Measurements from ENCODE around the gene ZBTB21.

ZBTB21 gene

DNA sequence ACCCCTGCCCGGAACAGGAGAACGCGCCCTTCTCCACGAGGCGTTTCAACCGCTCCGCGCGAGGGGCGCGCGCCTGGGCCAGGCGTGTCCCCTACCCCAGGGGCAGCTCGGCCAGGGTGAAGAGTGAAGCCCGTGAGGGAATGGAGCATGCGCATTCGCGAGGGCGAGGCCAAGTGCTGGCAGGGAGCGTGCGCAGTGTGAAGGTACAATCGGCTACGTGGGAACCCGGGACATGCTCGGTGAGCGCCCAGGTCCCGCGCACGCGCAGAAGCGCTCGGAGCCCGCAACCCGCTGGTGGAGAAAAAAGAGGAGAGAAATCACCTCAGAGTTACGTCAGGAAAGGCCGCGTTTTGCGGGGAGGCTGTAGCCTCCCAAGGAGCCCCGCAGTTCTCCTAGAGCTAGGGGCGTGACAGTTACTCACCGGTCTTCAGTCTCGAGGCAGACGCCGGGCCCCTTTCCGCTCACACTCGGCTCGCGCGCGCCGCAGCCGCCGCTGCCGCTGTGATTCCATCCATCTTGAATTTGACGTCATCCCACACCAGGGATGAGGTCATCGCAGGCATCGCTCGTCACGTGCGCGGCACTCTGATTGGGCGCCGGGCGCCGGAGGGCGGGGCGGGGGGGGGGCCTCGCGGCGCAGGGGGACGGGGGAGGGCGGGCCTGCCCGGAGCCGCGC is at the start of gene ZBTB21:
Gene ZBTB21, minus strand, starts transcription at position 530 of the 676 bp plus-strand sequence. CDS start 16,265 bp downstream, outside the sequence.
- peak; percentile 97 for DNase-seq

DNA sequence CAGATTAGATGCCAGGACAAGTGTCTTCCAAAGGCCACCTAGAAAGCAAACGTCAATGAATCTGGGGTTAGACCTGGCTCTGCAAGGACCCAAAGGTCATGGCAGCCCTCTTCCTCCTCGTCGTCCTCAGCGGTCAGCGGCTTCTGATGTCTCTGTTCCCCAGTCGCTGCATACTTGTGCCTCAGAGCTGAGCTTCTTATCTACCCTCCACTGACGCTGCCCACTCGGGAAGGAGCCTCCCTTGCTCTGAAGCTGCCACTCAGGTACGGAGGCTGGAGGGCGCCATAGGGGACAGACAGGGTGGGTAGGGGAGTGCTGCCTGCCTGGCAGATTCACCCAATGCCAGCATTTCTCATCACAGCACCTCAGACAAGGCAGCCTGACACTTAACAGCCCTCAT is 49.6 kb upstream of the ZBTB21 start:
- DNase-seq, result no peak

DNA sequence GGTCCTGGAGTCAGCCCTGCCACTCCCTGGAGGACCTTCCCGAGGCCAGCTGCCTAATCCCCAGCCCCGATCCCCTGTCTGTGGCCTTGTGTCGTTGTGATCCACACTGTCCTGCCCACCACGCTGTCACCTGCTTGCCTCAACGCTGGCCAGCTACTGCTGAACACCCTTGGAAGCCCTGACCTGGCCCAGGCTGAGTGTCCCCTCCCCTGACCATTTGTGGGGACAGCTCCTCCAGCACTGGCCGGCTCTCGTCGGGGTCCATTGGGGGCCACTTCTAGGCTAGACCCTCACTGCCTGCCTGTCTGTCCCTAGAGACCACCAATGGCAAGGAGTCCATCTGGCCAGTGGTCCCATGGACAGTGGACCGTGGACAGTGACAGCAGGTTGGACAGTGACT is 49.0 kb upstream of the ZBTB21 start:
- DNase-seq, result no peak

DNA sequence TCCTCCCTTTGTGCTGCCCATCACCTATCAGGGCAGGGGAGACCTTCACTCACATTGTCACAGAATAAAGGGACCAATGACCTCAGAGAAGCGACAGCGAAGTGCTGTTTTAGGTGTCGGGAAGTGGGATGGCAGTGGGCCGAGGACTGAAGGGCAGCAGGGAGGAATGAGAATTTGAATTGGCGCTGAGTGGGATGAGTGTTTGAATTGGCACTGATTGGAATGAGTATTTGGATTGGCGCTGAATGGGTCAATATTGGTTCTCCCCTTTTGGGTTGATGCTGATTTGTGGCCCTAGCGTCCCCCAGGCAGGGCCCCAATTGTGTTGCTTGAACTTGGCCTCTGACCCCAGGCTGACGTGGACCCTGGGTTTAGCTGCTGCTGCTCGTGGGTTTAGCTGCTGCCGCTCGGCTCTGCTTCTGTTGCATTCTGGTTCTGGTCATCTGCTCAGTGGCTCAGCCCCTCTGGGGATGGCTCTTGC is 48.5 kb upstream of the ZBTB21 start:
- no peak for DNase-seq

DNA sequence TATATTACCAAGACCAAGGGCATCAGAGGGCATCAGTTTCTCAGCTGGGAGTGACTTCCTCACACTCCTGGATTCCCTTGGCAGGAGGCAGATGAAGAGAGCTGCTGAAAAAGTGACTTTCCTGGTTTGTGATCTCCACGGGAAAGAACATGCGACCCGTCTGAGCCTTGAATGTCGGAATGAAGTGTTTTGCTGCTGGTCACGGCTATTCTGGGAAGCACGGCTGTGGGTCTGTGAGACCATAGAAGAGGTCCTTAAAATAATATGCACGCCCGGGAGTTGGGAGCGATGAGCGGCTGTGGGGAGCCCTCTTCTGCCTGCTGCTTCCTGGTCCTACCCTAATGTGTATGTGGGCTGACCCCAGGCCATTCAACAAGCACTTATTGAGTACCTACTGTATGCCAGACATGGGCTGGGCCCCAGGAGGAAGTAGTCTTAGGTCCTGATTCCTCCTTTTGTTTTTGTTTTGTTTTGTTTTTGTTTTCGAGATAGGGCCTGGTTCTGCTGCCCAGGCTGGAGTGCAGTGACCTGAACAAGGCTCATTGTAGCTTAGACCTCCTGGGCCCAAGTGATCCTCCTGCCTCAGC is 47.8 kb upstream of the ZBTB21 start:
- no peak for DNase-seq

DNA sequence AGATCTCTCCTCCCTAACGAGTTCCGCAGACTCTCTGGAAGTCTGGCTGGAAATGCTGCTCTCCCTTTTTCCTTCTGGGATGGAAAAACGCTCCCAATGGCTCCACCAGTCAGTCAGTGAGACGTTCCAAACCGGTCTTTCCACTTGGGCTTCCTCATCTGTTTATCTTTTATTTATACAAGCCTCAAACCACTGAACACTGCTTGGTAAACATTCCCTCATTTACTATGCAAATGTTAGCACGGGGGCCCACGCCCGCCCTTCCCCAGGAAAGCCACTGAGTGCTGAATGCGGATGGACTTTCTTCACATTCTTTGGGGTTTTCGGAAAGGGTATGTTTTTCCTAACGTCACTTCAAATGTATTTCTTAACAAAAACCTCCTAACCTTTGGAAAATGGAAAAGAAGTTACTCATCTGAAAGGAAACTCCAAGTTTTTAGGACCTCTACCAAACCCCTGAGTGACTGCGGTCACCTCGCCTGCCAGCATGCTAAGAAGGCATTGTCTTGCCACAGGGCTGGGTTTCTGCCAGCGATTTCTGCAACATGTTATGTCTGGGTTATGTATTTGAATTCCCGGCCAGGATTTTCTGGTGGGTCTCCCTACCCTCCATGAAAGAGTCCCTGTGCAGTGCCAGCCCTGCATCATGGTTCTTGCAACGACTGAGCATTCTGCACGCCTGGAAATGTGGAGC is 47.0 kb upstream of the ZBTB21 start:
- peak; percentile 68 for DNase-seq

DNA sequence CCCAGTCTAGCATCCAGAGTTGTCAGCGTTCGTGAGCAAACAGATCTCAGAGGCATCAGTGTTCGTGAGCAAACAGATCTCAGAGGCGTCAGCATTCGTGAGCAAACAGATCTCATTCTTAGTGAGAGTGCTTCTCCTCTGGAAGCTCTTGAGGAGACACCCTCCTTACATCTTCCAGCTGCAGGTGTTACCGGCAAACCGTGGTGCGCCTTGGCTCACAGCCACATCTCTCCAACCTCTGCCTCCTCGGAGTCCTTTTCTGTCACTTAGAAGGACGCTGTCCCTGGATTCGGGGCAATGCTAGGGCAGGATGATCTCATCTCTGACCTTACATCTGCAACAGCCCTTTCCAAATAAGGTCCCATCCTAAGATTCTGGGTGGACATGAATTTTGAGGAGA is 46.3 kb upstream of the ZBTB21 start:
- DNase-seq, result no peak

DNA sequence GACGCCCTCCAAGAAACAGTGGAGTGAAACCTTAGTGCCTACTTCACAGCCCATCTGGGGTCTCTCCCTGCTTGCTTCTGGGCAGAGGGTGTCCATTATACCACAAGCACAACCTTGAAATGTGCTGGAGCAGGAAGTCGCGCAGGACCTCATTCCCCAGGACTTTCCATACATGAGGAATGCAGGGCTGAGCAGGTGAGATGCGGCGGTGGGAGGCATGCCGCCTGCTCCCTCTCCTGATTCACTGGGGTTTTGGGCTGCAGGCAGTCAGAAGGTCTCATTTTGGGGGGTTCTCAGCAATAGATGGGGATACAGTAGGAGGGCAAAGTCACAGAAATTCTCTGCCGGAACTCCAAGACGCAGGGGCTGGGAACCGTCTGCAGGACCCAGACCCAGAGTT is 45.3 kb upstream of the ZBTB21 start:
- no peak for DNase-seq

DNA sequence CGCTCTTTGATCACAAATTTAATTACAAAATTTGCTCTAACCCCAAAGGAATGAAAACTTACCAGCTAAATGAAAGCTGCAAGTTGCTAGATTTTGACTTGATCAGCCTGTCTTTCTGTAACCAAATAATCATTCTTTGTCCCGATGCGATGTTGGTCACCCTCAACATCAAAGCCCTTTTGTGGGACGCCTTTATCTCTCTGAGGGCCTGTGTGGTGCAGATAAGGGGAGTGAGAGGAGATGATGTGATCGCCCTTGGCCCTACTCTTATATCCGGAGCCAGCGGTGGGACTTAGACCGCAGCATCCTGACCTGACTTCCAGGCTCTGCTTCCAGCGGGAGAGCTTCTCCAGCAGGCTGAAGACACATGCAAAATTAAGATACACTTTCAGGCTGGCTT is 41.6 kb upstream of the ZBTB21 start:
- no peak for DNase-seq

DNA sequence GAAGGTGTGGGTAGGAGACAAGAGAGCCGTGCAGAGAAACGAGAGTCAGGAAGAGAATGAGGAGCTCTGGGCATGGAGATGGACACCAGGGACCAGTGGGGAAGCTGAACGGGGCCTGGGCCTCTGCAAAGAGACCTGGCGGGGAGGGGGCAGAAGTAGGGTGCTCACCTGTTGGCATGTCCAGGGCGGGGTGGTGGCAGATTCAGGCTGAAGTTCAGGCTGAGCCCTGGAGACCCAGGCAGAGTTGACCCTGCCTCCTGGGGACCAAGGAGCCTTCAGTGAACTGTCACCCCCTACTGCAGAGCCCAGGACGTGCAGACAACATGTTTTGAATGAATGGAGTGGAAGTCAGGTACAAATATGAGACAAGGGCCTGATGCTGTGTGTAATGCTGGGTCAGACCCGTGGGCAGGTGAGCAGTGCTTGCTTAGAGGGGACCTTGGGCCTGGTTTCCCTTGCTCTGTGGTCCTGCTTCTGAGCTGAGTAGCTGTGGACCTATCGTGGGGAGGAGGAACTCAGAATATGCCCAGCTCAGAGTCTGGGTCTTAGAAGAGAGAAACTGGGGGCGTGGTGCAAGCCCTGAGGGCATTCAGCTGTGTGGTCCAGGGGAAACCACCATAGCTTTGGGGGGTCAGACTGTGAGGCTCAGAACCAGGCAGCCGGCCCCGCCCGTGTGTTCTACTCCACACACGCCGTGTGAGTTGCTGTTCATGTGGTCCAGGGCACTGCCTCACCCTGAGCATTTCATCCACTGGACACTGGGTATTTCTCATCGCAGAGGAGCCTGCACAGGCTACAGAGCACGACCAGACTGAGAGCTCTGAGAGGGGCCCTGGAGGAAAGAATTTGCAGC is 39.6 kb upstream of the ZBTB21 start:
- DNase-seq, result no peak

DNA sequence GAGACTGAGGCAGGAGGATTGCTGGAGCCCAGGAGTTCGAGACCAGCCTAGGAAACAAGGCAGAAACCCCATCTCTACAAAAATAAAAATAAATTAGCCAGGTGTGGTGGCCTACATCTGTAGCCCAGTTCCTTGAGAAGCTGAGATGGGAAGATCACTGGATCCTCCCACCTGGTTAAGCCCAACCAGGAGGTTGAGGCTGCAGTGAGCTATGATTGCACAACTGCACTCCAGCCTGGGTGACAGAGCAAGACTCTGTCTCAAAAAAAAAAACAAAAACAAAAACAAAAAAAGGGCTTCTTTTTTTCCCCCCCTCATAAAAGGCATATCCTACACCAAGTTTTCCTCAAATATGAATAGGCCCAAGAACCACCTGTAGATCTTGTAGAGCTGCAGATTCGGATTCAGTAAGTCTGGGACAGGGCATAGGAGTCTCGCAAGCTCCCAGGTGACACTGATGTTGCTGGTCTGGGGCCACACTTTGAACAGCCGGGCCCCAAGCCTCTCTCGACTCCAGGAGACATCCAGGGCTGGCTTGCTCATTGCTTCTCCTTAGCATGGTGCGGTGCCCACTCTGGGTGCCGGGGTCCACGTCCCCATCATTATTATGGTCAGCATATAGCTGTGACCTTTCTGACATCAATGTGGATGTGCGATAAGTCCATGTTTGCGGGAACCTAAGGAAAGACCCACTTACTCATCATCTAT is 38.9 kb upstream of the ZBTB21 start:
- DNase-seq, result no peak

DNA sequence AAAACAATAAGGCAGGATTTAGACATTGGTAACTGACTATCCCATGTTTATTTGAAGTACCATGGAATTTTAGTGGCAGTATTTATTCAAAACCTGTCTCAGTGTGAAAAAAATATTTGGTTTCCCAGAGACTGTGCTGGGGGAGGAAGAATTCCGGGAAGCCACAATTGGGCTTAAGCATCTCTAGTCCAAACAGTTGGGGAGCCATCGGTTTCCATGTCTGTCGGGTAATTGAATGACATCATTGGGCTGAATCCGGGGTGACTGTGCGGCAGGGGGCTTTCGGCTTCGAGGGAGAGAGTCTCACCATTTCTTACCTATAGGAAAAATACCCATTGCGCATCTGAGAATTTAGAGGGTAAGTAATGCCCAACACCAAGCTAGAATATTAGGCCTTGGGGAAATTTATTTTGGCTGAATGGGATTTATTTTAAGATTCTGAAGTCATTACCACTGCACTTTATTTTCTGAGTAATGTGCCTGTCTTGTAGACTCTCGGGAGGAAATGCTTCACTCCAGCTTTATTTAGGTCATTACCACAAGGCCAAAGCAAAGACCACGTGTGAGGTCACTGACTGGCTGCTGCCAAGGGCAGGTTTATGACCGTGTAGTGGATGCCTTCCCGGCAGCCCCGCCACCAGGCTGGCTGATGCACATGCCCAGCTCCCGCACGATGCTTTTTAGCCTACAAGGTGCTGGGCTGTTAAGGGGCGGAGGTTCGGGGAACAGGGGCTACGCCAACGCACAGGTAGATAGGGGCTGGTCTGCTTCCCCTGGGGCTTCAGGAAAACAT is 37.9 kb upstream of the ZBTB21 start:
- DNase-seq, result peak; percentile 95

DNA sequence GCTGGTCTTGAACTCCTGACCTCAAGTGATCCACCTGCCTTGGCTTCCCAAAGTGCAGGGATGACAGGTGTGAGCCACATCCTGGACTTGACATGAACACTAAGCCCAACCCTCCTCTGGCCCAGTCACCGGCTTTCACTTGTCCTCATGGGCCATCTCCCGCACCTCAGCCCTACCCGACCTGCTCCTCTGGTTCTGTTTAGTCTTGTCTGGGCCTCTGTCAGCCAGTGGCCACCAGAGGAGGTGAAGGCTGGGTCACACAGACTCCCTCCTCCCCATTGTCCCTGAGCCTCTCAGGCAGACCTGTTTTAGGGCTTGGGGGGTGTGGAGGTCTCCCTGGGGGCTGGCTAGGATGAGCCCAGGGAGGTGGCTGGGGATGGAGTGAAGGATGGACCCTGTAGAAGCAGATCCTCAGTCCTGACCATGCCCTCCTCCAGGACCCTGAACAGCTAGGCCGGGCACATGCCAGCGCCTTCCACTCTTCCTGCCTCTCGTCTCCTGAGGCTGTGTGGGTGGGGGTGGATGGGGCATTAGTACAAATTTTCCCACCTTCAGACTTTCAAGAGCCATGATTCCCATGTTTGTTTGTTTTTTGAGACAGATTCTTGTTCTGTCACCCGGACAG is 34.8 kb upstream of the ZBTB21 start:
- DNase-seq, result no peak

DNA sequence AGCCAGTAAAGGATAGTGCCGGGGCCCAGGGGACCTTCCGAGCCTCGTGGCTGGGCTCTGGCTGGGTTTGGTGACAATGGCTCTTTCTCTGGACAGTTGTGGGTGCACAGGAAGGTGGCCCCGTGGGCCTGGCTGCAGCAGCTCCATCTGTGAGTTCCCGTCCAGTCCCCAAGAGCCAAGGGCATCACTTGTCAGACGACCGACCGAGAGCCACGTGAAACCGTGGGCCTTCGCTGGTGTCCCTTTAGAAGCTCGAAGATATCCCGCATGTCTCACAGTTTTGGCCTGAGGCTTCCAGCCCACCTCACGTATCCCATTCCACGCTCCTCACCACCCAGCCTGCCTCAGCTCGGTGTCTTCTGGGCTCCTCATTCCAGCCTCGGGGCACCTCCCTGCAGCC is 33.8 kb upstream of the ZBTB21 start:
- no peak for DNase-seq

DNA sequence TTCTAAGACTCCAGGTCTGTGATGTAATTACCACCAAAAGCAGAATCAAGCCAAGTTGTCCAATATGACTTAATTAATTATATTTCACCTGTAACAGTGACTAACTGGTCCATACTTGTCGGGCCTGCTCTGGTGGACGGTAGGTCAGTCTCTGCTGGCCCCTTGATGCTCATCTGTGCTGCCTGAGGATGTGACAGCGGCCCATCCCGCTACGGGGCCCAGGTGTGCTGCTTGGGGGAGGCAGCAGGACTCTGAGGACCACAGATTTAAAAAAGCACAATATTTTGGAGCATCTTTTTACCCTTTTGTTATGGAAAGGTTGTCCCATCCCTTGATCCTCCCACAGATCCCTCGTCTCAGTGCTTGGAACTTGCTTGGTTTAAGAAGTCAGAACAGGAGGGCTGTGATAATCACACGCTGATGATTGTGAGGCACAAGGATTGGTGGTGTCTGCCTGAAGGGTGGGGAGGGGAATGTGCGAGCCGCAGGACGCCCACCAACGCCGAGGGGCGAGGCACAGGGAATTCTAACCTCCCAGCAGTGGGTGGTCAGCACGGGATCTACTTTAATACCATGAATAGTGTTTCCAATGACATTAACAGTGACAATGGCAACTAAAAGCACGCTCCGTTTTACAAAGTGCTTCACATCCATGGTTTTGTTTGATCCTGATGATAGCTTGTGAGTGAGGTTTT is 33.2 kb upstream of the ZBTB21 start:
- DNase-seq, result no peak

DNA sequence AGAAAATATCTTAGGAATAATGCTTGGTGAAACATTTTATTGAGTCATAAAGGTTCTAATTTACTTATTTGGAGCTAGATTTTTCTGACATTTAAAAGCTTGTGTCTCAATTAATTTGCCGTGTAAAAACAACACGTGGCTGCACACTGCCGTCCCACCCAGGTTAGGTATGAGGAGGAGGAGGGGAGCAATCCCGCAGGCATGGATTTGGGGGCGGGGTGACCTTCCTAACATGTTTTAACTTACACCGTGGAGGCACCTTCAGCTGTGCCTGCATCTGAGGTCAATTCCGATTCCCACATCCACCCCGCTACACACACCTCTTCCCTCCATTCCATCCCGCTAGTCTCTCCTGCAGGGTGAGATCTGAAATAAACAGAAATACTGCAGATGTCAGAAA is 32.5 kb upstream of the ZBTB21 start:
- DNase-seq, result no peak

DNA sequence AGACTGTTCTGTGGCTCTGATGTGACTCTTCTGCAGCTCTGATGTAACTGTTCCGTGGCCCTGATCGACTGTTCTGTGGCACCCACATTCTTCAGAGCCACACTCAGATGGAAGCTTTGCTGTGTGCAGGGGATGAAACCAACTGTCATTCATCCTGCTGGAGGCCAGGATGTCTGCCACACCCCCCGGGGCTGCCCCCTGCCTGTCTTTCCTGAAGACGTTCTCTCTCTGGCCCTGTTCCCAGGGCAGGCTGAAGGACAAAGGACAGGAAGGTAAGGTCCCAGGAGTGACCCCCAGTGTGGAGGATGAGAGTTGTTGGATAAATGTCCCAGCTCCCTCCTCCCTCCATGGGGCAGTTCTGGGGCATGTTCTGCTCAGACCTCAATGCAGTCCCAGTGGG is 31.6 kb upstream of the ZBTB21 start:
- DNase-seq, result no peak

DNA sequence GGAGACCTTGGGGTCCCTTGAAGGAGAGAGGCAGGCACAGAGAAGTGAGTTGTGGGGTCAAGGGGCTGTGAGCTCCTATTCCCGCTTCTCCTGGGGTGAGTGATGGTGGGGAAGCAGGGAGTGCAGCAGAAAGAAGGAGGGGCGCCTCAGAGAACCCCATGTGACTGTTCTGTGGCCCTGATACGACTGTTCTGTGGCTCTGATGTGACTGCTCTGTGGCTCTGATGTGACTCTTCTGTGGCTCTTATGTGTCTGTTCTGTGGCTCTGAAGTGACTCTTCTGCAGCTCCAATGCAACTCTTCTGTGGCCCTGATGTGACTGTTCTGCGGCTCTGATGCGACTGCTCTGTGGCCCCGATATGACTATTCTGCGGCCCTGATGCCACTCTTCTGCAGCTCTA is 31.1 kb upstream of the ZBTB21 start:
- DNase-seq, result no peak

DNA sequence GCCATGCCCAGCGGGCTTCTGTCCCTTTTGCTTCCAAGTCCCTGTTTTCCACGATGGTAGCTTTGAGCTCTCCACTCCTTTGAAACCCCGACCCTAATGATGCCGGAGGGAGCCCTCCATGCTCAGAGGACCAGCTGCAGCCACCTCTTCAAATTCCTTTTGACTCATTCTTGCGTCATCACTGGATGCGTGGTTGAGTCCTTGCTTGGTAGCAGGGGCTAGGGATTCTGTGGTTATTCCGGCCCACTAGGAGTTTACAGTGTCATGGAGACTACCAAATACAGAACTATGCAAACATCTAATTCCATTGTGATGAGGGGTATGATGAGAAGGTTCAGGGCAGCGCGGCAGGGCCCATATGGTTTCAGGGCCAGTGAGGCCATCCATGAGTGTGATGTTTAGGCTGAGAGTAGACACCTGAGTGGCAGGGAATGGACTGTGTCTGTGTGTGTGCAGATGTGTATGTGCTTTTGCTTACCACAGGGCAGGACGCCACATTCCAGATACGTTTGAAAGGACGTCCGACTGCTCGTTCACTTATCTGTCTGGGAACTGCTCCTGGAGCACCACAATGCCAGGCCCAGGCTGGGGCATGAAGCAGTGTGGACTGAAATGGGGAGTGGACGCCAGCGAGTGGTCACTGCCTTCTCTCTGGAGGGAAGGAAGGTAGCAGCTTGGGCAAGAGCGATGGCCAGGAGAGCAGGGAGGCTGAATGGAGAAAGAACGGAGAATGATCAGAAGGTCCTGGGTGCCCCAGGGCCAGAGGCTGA is 30.4 kb upstream of the ZBTB21 start:
- peak; percentile 99 for DNase-seq

DNA sequence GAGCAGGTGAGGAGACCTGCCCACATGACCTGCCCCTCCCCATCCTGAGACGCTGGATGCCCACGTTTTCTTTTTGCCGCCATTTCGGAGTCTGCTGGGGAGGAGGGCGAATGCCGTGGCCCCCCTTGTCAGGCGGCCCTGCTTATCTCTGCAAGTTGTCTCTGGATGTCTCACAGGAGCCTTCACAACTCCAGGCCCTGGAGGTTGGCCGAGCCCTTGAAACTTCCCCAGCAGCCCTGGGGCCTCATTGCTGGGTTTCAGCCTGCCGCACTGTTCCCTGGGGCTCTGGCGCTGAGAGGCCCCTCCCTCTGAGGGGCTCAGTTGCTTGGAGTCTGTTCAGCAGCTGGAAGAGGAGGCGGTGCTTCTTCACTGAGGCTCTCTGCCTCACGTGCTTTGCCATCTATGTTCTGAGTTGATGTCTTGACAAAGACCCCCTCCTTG is 29.8 kb upstream of the ZBTB21 start:
- DNase-seq, result peak; percentile 59

Measured in HCEC 1CT (cell line).